Lower leg skin (tissue), 4 donors: ENCODE data around the gene EGFL8. TPM values are rescaled to one million over a fixed set of nuclear protein-coding genes. Genes with fewer than 3 reads are reported as not detected.

Experiments used
- DNase-seq, 2 donors: peaks; one replicate each; pipeline ENCODE4 v3.0.0-alpha.2; 2019; ENCODE audit warnings: low spot score in 2 of 2
- H3K4me3 ChIP-seq: fragments of 200-600 bp; sonication (generic); 2 replicates; pipeline ENCODE4 v1.5.1; 2017; ENCODE audit warnings: mild to moderate bottlenecking, low read depth; ENCODE audit not compliant: poor library complexity, severe bottlenecking
- CTCF ChIP-seq, 3 donors: fragments of 450-650 bp; IDR thresholded peaks; one replicate each; pipeline ENCODE4 v1.5.1; 2016; ENCODE audit warnings: antibody characterized with exemption in 3 of 3, mild to moderate bottlenecking in 3 of 3, moderate library complexity in 2 of 3
- POLR2A ChIP-seq, 2 donors: fragments of 450-650 bp; IDR thresholded peaks; one replicate each; pipeline ENCODE4 v1.6.1; 2016 to 2017; ENCODE audit warnings: antibody characterized with exemption in 2 of 2, mild to moderate bottlenecking in 1 of 2, moderate library complexity in 1 of 2
- WGBS, 2 donors: methylation state at CpG; one replicate each; pipeline ENCODE4 v1.1.5; 2018; 5-methylcytosine and 5-hydroxymethylcytosine counted together
- intact Hi-C: fragments of 100-400 bp; cut with DNase I; formaldehyde crosslinking; loops from one replicate; pipeline ENCODE4 v1.15.0; 2023; ENCODE audit warnings: low total_unique reads
- total RNA-seq, 4 donors: library from RNA; depleted of rRNA; stranded (reverse); fragments of >200 nt; gene quantifications; one replicate each; pipeline ENCODE4 v1.1.0, GENCODE V29; 2016

Gene EGFL8
- total RNA-seq, 4 donors from 2014 or later: 12.5 to 40.8 (median 18.6) TPM

GRCh38 chr6:32127717-32128592, 36.4 kb upstream of the EGFL8 start, which contains the start of gene ATF6B:
TSS of gene ATF6B (minus strand) at chr6:32128246. CDS start at chr6:32128207, 39 bp downstream.
- intact Hi-C loops: loop anchor here (10.0 kb wide), 1 partner anchor 67 kb away; the partner anchor contains the start of genes GPSM3 and PBX2
- TF ChIP-seq CTCF (IDR thresholded peaks at IDR 0.05) (no peak), POLR2A (IDR thresholded peaks at IDR 0.05) (no peak)
- DNase-seq: peak; percentile 99 to 100
- H3K4me3 ChIP-seq: peak within 1 kb of the TSS; percentile 80
- WGBS, 2 donors: 1 to 2% methylated on average over 42 to 44 of the region's 44 CpGs

DNA sequence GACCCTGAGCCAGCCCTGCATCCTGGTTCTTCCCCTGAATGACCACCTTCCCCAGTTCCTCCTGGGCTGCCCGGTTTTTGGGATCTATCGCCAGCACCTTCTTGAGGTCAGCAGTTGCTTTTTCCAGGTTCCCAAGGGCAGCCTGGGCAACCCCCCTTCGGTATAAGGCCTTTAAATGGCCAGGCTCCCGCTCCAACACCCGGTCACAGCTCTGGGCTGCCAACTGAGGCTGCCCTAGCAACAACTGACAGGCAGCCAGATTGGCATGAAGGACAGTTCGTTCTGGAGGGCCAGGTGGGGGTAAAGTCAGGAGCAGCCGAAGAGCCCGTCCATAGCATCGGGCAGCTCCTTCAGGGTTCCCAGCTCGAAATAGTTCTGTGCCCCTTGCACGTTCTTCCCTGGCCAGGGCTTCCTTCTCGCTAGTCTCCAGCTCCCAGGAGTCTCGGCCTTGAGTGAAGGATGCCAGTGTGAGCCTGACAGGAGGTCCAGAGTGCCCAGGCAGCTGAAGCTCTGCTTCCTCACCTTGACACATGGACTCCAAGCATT, 35.6 kb upstream of the EGFL8 start:
- 85 to 94% methylated on average over 10 to 13 of the region's 13 CpGs for WGBS, 2 donors
- peak overlapping the region; percentile 53 for H3K4me3 ChIP-seq
- DNase-seq: peak in 1 of 2 donors; percentile 86
- TF ChIP-seq POLR2A (IDR thresholded peaks at IDR 0.05): no peak
- no peak for TF ChIP-seq CTCF (IDR thresholded peaks at IDR 0.05)
- intact Hi-C loops: loop anchor here (10.0 kb wide), 1 partner anchor 66 kb away; the partner anchor contains the start of genes GPSM3 and PBX2

GRCh38 chr6:32129297-32130088, 34.9 kb upstream of the EGFL8 start:
- TF ChIP-seq POLR2A (IDR thresholded peaks at IDR 0.05): no peak
- TF ChIP-seq CTCF (IDR thresholded peaks at IDR 0.05): no peak
- no peak for DNase-seq
- H3K4me3 ChIP-seq: peak overlapping the region; percentile 53
- WGBS, 2 donors: 27 to 30% methylated on average over 22 of the region's 22 CpGs
- intact Hi-C loops: loop anchor here (10.0 kb wide), 1 partner anchor 65 kb away; the partner anchor contains the start of genes GPSM3 and PBX2

GRCh38 chr6:32131439-32131948, 32.9 kb upstream of the EGFL8 start:
- WGBS, 2 donors: 89 to 91% methylated on average over 14 of the region's 14 CpGs
- H3K4me3 ChIP-seq: no peak overlapping the region
- intact Hi-C loops: no loop called here
- TF ChIP-seq CTCF (IDR thresholded peaks at IDR 0.05): no peak
- TF ChIP-seq POLR2A (IDR thresholded peaks at IDR 0.05): no peak
- DNase-seq: no peak

DNA sequence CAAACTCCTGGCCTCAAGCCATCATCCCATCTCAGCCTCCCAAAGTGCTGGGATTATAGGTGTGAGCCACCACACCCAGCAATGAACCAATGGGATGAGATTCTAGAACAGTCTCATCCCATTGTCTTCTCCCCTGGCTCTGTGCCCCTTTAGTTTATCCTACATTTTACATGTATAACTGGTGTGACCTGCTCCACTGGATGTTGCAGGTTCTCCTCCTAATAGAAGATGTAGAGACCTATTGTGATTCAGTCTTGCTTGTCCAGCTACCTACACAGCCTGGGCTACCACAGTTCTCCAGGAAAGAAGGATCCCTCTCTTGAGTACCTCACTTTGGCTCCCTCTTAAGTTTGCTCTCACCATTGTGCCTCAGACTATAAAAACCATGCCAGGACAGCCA, 32.3 kb upstream of the EGFL8 start:
- intact Hi-C loops: no loop called here
- H3K4me3 ChIP-seq: no peak overlapping the region
- no peak for DNase-seq
- no peak for TF ChIP-seq CTCF (IDR thresholded peaks at IDR 0.05)
- TF ChIP-seq POLR2A (IDR thresholded peaks at IDR 0.05): no peak
